A549 (cell line): ENCODE measurements around the gene ADSS1. TPM values are rescaled to one million over a fixed set of nuclear protein-coding genes. Genes with fewer than 3 reads are reported as not detected.

Experiments
- ATAC-seq, 2 experiments: fragments of 200-7000 bp in 1 of 2; fragments of >200 bp in 1 of 2; cut with Nextera tagmentation in 1 of 2; cut with Tn5 transposase in 1 of 2; 3 replicates each; pipeline versions ENCODE4 v1.8.0 to v1.9.1; 2018 to 2020; ENCODE audit warnings: mild to moderate bottlenecking in 1 of 2, moderate library complexity in 1 of 2
- CTCF ChIA-PET: fragments of 300-600 bp; sonication (Branson Sonifier 250); formaldehyde crosslinking; extraction: SDS; loops from one replicate; lab custom pipeline; 2021; ENCODE audit warnings: antibody characterized with exemption, inconsistent platforms; lab: Yijun Ruan, JAX
- POLR2A ChIA-PET: fragments of 350-600 bp; formaldehyde crosslinking; extraction: SDS; loops from one replicate; lab custom pipeline; 2021; ENCODE audit warnings: antibody characterized with exemption, inconsistent platforms; lab: Yijun Ruan, JAX
- DNase-seq, 2 experiments: peaks; one replicate each; pipeline versions ENCODE4 v3.0.0 to v3.0.0-alpha.2; 2011 to 2016; ENCODE audit warnings: low read depth in 1 of 2, low spot score in 1 of 2
- FAIRE-seq: peaks from 2 replicates; lab custom pipeline; 2011; peaks lifted over from hg19 to GRCh38; lab: Jason Lieb, UNC
- H3K27ac ChIP-seq, 2 experiments: fragments of >200 bp; sonication (Bioruptor Twin); formaldehyde crosslinking; 3 replicates each; pipeline ENCODE4 v1.5.1; 2016 to 2017
- H3K4me1 ChIP-seq: fragments of >200 bp; sonication (Bioruptor Twin); formaldehyde crosslinking; 3 replicates; pipeline ENCODE4 v1.6.1; 2016
- H3K4me2 ChIP-seq: fragments of >200 bp; sonication (Bioruptor Twin); formaldehyde crosslinking; 3 replicates; pipeline ENCODE4 v1.6.1; 2016
- H3K4me3 ChIP-seq: fragments of >200 bp; sonication (Bioruptor Twin); formaldehyde crosslinking; 3 replicates; pipeline ENCODE4 v1.5.1; 2016
- H3K9me3 ChIP-seq: fragments of >200 bp; sonication (Bioruptor Twin); formaldehyde crosslinking; 3 replicates; pipeline ENCODE4 v1.6.1; 2016
- CHD4 ChIP-seq: fragments of 200-600 bp; sonication (generic); IDR thresholded peaks from 2 replicates; pipeline ENCODE4 v1.6.1; 2016; ENCODE audit warnings: antibody characterized with exemption, mild to moderate bottlenecking, borderline replicate concordance
- CTCF ChIP-seq: fragments of >200 bp; sonication (Bioruptor Twin); formaldehyde crosslinking; IDR thresholded peaks from 3 replicates; pipeline ENCODE4 v1.5.1; 2016
- EP300 ChIP-seq, 2 experiments: fragments of >200 bp; sonication (Bioruptor Twin); formaldehyde crosslinking; IDR thresholded peaks; 2 replicates in 1 of 2; 3 replicates in 1 of 2; pipeline ENCODE4 v1.6.1; 2016 to 2017
- FOSB ChIP-seq: fragments of 250-450 bp; sonication (Bioruptor Pico); IDR thresholded peaks from 2 replicates; pipeline ENCODE4 v1.5.0; 2020; ENCODE audit warnings: mild to moderate bottlenecking, moderate library complexity
- FOSL2 ChIP-seq, 2 experiments: fragments of 450-650 bp in 1 of 2; fragments of >200 bp in 1 of 2; sonication (Bioruptor Twin) in 1 of 2; formaldehyde crosslinking; IDR thresholded peaks; 2 replicates each; pipeline versions ENCODE4 v1.5.0 to v1.6.1; 2016 to 2020; ENCODE audit warnings: mild to moderate bottlenecking in 1 of 2, moderate library complexity in 1 of 2
- FOXS1 ChIP-seq: fragments of 250-450 bp; sonication (Bioruptor Pico); IDR thresholded peaks from 2 replicates; pipeline ENCODE4 v1.5.0; 2020; ENCODE audit warnings: mild to moderate bottlenecking, moderate library complexity
- GATA3 ChIP-seq: IDR thresholded peaks from 2 replicates; pipeline ENCODE4 v1.6.1; 2012; ENCODE audit warnings: borderline replicate concordance
- HDAC2 ChIP-seq: fragments of 200-600 bp; sonication (generic); IDR thresholded peaks from 2 replicates; pipeline ENCODE4 v1.6.1; 2016
- JUN ChIP-seq, 2 experiments: fragments of >200 bp; sonication (Bioruptor Twin); formaldehyde crosslinking; IDR thresholded peaks; 2 replicates in 1 of 2; 3 replicates in 1 of 2; pipeline ENCODE4 v1.6.1; 2016 to 2017
- JUNB ChIP-seq: fragments of >200 bp; sonication (Bioruptor Twin); formaldehyde crosslinking; IDR thresholded peaks from 2 replicates; pipeline ENCODE4 v1.6.1; 2016
- KDM1A ChIP-seq: fragments of 200-600 bp; sonication (generic); IDR thresholded peaks from 2 replicates; pipeline ENCODE4 v1.6.1; 2016; ENCODE audit warnings: low read depth, mild to moderate bottlenecking
- MAX ChIP-seq: IDR thresholded peaks from 2 replicates; pipeline ENCODE4 v1.6.1; 2012
- MAZ ChIP-seq: fragments of 150-350 bp; IDR thresholded peaks from 2 replicates; pipeline ENCODE4 v1.6.1; 2014; ENCODE audit warnings: antibody characterized with exemption, low read depth, low read length, borderline replicate concordance
- MYC ChIP-seq: IDR thresholded peaks from 2 replicates; pipeline ENCODE4 v1.6.1; 2012; ENCODE audit warnings: mild to moderate bottlenecking, inconsistent platforms, low read length, improper control_type of control experiment, borderline replicate concordance
- SREBF2 ChIP-seq: fragments of 450-650 bp; IDR thresholded peaks from 2 replicates; pipeline ENCODE4 v1.6.1; 2014; ENCODE audit warnings: mild to moderate bottlenecking, moderate library complexity
- USF2 ChIP-seq: fragments of 450-650 bp; IDR thresholded peaks from 2 replicates; pipeline ENCODE4 v1.6.1; 2014; ENCODE audit warnings: antibody characterized with exemption
- WGBS: methylation state at CpG from one replicate; pipeline ENCODE4 v1.1.6; 2017; ENCODE audit errors: missing lambda C conversion rate; 5-methylcytosine and 5-hydroxymethylcytosine counted together
- polyA plus RNA-seq, 4 experiments: library from polyadenylated mRNA; depleted of rRNA in 3 of 4; stranded (reverse); fragments of >200 nt; fragmentation: RNase III in 1 of 4; extraction: RNeasy Plus Mini Kit Qiagen cat#74134 plus additional on column Dnase treatment in 1 of 4; gene quantifications; 2 replicates in 3 of 4; 3 replicates in 1 of 4; pipeline ENCODE4 v1.2.3, GENCODE V29; 2011 to 2017

ADSS1 gene
- polyA plus RNA-seq, 2 of the 4 experiments (the other 2 are of a cell fraction) = 6.2 to 10.1 TPM

DNA sequence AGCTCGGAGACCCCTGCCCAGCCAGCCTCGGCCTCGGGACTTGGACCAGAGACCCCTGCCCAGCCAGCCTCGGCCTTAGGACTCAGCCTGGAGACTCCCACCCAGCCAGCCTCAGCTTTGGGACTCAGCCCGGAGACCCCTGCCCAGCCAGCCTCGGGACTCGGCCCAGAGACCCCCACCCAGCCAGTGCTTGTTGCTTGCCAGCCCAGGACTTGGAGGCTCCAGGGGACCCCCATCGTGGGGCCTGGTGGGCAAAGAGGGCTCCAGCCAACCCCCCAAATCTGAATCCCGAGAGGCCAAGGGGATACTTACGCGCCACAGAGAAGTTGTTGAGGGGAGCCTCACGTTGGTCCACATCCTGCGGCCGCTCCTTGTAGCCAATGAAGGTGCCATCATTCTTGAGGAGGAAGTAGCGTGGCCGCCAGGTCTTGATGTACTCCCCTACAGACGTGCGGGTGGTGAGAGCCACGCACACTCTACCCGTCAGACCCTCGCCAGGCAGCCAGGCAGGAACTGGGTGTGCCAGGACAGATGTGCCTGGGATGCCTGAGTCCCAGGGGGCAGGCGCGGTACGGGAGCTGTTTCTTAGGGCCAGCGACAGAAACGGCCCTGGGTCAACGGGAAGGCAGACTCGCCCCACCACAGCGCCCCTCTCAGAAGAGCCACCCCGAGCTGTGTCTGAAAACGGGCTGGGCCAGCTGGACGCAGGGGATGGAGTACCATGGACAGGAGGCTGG lies 55.9 kb downstream of the ADSS1 start:
- Histone ChIP-seq H3K4me1 (0 out of 3 replicates have a peak, but pooled peaks cover 7% of the 10 kb centered on the region), H3K4me3 (no peak overlapping the region)
- WGBS = 96% methylated on average over 23 of the region's 32 CpGs
- TF ChIP-seq EP300 (IDR thresholded peaks at IDR 0.05) (no peak), MYC (no peak), JUNB (no peak)
- TF ChIP-seq, all 56 proteins: peak for 0
- Histone ChIP-seq H3K27ac (no peak overlapping the region), H3K9me3 (no peaks in the 10 kb centered on the region), H3K4me2 (no peak overlapping the region)
- ChIA-PET CTCF (interaction anchor here (0.8 to 3.1 kb wide), 6 partner anchors 9 to 46 kb away, joined by 3 to 17 read pairs (median 5); no protein-coding TSS in a partner anchor), POLR2A (no interaction called here)
- FAIRE-seq (no peak), DNase-seq (no peak), ATAC-seq (no peak)

DNA sequence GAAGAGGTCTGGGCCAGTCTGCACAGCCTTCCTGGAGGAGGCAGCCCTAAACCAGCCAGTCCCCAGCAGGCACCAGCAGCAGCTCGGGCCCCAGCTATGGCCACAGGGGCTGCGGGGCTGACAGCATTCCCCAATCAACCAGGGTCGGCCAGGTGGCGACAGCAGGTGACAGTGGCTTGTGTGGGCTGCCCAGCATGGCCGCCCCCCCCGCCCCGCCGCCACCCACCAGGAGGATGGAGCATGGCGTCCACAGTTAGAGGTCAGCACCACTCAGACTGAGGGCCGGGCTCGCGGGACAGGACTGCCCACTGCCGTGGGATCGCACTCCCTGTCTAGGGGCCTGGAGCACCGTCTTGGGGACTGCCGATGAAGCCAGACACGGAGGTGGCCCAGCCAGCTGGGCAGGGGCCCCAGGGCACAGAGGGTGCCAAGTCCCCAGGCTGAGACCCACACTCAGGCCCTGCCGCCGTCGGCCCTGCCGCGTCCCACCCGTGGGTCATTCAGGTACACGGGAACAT lies 56.5 kb downstream of the ADSS1 start:
- no peak for FAIRE-seq
- H3K4me2 ChIP-seq = no peak overlapping the region
- TF ChIP-seq FOSL2 (IDR thresholded peaks at IDR 0.05) (no peak), FOSL2 (CRISPR knock-in tag; IDR thresholded peaks at IDR 0.05) (no peak), HDAC2 (no peak), MAZ (no peak), GATA3 (no peak), KDM1A (no peak)
- TF ChIP-seq, all 56 proteins: peak for 0
- ChIA-PET POLR2A (no interaction called here), CTCF (interaction anchor here (1.2 to 1.8 kb wide), 3 partner anchors 8 to 46 kb away, joined by 3 to 10 read pairs (median 5); no protein-coding TSS in a partner anchor)
- H3K9me3 ChIP-seq = no peaks in the 10 kb centered on the region
- 0 out of 3 replicates have a peak, but pooled peaks cover 10% of the 10 kb centered on the region for H3K4me1 ChIP-seq
- H3K4me3 ChIP-seq = no peak overlapping the region
- H3K27ac ChIP-seq = no peak overlapping the region
- 95% methylated on average over 15 of the region's 24 CpGs for WGBS
- ATAC-seq (no peak), DNase-seq (no peak)

DNA sequence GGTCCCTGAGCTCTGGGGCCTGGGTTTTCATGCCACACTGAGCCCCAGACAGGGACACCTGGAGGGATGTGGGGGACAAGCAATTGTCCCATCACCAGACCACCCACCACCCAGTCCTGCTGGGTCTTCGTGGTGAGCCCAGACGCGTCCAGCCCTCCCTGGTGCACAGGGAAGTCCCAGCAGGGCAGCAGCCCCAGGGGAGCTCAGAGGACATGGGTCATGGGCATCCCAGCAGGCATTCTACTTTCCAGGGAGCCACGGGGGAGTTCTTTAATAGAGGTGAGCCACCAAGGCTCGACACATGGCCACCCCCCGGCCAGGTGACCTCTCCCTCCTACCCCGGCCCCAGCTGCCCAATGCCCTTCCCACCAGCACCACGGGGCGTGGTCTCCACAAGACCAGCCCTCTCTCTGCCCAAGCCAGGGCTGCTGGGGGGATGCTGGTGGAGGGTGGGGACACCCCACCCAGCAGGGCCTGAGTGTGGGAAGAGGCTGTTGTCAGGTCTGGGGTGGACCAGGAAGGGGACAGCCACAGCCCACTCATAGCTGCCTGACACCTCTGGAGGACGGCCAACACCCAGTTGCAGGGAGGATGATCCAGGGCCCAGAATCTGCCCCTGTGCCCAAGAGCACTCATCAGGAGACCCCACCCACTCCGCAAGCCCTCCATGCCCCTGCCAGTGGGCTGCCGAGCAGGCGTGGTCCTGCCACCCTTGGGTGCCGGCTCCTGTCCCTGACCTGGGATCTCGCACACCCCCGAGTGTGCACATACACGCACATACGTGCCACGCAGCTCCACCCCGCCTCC lies 57.4 kb downstream of the ADSS1 start:
- Histone ChIP-seq H3K4me3 (no peak overlapping the region), H3K4me2 (no peak overlapping the region), H3K27ac (no peak overlapping the region)
- WGBS = 92% methylated on average over 13 of the region's 20 CpGs
- ATAC-seq = no peak
- TF ChIP-seq USF2 (no peak), SREBF2 (no peak), FOXS1 (CRISPR knock-in tag) (no peak), MAX (no peak), CTCF (no peak), FOSL2 (IDR thresholded peaks at IDR 0.05) (no peak), FOSL2 (CRISPR knock-in tag; IDR thresholded peaks at IDR 0.05) (no peak), JUN (IDR thresholded peaks at IDR 0.05) (no peak), FOSB (CRISPR knock-in tag) (no peak), GATA3 (no peak), CHD4 (no peak)
- TF ChIP-seq, all 56 proteins: peak for 0
- ChIA-PET CTCF (interaction anchor here (1.2 to 1.8 kb wide), 4 partner anchors 9 to 45 kb away, joined by 3 to 10 read pairs (median 4); no protein-coding TSS in a partner anchor), POLR2A (no interaction called here)
- no peaks in the 10 kb centered on the region for H3K9me3 ChIP-seq
- no peak for DNase-seq
- 0 out of 3 replicates have a peak, but pooled peaks cover 10% of the 10 kb centered on the region for H3K4me1 ChIP-seq
- no peak for FAIRE-seq
